Hematopoietic multipotent progenitor cell treated with erythropoietin and hydrocortisone succinate and interleukin-3 and kit ligand, for 8 days (in vitro differentiated cells): Measurements from ENCODE around the gene ZDHHC24.
A peak's percentile ranks its signal among the peaks of the same experiment; 100 is the strongest.
"Not testable (repeated sequence)": the region's sequence is repeated elsewhere in the genome, so short reads cannot be mapped to it uniquely, and the experiment has no call there.

Source experiments
- DNase-seq: peaks from one replicate; pipeline ENCODE4 v3.0.0-alpha.2; 2015

ZDHHC24 gene, protein sequence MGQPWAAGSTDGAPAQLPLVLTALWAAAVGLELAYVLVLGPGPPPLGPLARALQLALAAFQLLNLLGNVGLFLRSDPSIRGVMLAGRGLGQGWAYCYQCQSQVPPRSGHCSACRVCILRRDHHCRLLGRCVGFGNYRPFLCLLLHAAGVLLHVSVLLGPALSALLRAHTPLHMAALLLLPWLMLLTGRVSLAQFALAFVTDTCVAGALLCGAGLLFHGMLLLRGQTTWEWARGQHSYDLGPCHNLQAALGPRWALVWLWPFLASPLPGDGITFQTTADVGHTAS

GRCh38 chr11:66545701-66546367 is at the start of gene ZDHHC24:
ZDHHC24 (minus strand) TSS chr11:66546048; CDS start chr11:66546003, 45 bp downstream.
- peak; percentile 97 for DNase-seq

DNA sequence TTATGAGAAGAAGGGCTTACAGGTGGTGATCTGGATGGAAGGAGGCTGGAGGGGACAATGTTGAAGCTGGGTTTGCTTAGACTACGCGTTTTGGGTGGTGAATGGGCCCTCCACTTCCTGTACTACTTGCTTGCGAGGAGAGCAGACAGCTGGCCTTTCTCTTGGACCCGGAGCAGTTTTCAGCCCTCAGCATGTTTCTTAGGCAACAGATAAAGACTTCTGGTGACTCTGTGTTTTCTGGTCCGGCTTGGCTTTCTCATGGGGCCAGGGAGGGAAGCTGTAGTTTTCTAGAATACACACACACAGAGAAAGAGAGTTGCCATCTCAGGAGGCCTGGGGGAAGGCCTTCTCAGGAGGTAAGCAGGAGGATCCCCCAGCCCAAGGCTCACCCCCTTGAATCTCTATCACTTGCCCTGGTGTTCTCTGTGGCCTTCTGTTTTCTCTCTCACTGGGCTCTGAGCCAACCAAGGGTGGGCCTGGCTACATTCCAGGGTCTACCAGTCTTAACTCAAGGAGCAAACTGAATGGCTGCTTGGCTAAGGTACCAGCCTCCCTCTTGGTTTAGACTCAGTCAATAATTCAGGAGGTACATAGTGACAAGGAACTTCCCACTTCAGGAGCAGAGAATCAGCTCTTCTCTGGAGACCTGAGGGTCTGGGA is 49.5 kb upstream of the ZDHHC24 start:
- peak; percentile 91 for DNase-seq

- no peak for DNase-seq
These were observed 47.8 kb upstream of the ZDHHC24 start for GRCh38 chr11:66593650-66594049.

GRCh38 chr11:66593303-66593635 is 47.4 kb upstream of the ZDHHC24 start:
- no peak for DNase-seq

- DNase-seq = peak; percentile 96
These were observed 46.8 kb upstream of the ZDHHC24 start, which contains the start of the genes CCDC87 and CCS for GRCh38 chr11:66592457-66593302. CCDC87 (minus strand) TSS chr11:66593063; CDS start chr11:66593015, 48 bp downstream. CCS (plus strand) TSS chr11:66593185; CDS start chr11:66593262, 77 bp downstream.

DNA sequence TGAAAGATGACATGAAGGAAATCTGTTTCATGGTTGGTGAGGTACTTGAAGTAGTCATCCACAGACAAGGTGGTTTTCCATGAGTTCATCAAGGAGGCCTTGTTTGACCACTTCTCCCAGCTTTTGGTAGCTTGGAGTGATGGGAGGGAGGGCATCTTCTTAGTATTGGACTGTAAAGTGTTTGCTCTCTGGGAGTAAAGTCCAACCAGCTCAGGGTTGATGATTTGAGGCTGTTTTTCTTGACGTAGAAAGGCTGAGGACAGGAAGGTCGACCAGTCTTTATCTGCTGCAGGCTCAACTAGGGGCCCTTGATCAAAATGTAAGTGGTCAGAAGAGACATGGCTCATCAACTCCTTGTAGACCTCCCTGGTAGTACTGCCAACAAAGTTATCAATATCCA is 45.3 kb upstream of the ZDHHC24 start:
- DNase-seq = no peak

GRCh38 chr11:66589996-66590675 is 44.3 kb upstream of the ZDHHC24 start:
- no peak for DNase-seq

DNA sequence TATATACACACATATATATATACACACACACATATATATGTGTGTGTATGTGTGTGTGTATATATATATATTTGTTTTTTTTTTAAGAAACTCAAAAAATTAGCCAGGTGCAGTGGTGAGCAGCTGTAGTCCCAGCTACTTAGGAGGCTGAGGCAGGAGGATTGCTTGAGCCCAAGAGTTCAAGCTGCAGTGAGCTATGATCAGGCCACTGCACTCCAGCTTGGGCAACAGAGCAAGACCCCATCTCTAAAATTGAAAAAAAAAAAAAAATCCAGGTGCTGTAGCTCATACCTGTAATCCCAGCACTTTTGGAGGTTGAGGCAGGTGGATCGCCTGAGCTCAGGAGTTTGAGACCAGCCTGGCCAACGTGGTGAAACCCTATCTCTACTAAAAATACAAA is 43.5 kb upstream of the ZDHHC24 start:
- DNase-seq = not testable (repeated sequence)

GRCh38 chr11:66586136-66586535 is 40.3 kb upstream of the ZDHHC24 start:
- no peak for DNase-seq

GRCh38 chr11:66585447-66585846 is 39.6 kb upstream of the ZDHHC24 start:
- DNase-seq = not testable (repeated sequence)

DNA sequence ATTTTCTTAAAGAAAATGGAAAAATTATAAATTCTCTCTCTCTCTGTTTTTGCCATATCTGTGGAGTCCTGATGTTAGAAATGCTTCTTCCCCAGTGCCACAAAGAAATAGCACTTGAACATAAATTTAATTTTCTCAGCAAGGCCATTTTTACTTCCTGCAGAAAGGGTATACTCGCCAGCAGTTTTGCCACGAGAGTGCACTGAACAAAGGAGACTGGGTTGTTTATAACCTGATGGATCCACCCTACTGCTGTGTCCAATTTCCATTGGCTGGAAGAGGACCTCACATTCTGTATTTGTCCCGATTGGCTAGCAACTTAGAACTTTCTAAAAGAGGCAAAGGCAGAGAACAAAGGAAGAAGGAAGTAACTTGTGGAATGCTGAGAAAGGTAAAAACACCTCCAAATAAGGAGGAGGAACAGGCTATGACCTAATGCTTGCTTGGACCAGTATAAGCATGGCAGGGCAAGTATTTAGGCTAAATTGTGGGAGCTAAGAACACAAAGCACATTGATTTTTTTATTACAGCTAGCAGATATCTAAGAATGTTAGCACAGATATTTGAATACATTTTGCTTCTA is 36.8 kb upstream of the ZDHHC24 start:
- not testable (repeated sequence) for DNase-seq

DNA sequence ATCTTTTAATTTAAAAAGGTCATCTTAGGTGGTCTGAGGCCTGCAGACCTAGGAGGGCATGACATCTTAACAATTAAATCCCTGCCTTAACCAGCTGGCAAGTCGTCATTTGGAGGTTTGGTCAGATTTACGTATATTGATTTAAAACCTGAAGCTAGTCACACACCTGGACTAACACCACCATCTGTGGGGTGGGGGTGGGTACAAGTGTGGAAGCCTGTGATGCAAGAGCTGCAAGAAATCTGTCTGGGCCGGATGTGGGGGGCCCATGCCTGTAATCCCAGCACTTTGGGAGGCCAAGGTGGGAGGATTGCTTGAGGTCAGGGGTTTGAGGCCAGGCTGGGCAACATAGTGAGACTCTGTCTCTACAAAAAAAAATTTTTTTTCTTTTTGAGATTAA is 35.4 kb upstream of the ZDHHC24 start:
- DNase-seq = no peak

- DNase-seq = no peak
These were observed 35.0 kb upstream of the ZDHHC24 start for GRCh38 chr11:66580803-66581202.

DNA sequence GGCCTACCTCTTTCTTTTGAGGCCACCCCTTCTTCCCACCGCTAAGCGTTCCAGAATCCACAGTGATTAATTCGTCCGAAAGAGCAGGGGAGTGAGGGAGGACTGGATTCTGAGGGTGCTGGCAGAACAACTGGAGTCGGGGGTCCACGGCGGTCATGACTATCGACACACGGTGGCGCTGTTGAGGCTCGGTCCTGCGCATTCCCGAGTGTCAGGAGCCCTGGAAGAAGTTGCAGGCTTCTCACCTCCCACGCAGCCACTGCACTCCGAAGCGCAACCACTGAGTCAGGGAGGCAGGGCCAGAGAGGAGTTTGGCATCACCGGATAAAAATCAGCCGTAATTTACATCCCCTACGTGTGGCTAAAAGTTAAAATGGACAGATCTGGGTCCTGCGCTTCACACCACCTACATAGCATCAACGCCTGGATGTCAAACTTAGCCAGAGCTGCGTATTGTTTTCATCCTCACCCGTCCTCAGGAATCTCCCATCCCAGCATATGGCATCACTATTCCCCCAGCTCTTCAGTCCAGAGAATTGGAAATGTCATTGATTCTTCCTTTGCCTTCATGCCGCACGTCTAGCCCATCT is 33.3 kb upstream of the ZDHHC24 start:
- DNase-seq = peak; percentile 66

- DNase-seq = no peak
These were observed 25.0 kb upstream of the ZDHHC24 start for GRCh38 chr11:66570850-66571180.

DNA sequence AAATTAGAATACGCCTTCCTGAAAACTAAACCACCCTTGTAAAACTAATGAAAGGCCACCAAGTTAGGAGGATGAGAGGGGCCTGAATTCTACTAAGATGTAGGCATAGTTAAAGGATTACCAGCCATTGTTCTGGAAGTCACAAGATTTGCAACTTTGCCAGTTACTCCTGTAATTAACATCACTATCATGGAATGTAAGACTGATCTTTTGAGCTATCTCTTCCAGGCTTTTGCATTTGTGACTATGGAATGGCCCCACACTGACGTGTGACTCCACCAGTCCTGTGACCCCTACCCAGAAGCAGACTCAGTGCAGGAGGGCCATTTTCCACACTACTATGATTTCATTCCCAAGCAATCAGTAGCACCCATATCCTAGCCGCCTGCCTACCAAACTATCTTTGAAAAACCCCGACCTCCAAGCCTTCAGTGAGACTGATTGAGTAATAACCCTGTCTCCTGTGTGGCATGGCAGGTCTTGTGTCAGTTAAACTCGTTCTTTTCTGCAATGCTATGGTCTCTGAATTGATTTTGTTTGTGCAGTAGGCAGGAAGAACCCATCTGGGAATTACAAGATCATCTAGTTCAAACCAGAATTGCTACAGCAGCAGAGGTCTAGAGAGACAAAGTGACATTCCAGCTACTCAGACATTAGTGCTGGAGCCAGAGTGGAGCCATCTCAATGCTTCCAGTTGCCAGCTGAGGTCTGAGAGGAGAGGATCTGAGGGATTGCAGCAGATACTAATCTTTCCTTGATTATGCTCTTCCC is 24.4 kb upstream of the ZDHHC24 start:
- DNase-seq = no peak

DNA sequence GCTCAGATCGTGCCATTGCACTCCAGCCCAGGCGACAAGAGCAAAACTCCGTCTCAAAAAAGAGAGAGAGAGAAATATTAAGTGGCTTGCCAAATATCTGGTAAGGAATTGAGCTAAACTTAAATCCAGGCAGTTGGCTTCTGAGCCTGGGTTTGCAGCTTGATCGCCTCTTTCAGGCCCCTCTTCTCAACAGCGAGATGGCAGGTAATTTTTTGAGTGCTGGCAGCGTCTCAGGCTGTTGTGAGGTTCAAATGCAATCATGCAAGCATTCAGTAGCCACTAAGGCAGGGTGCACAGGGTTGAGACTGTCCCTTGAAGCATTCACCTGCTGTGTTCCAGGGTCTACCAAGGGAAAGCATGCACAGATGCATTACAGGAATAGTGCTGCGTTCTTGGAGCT is 23.2 kb upstream of the ZDHHC24 start:
- no peak for DNase-seq

DNA sequence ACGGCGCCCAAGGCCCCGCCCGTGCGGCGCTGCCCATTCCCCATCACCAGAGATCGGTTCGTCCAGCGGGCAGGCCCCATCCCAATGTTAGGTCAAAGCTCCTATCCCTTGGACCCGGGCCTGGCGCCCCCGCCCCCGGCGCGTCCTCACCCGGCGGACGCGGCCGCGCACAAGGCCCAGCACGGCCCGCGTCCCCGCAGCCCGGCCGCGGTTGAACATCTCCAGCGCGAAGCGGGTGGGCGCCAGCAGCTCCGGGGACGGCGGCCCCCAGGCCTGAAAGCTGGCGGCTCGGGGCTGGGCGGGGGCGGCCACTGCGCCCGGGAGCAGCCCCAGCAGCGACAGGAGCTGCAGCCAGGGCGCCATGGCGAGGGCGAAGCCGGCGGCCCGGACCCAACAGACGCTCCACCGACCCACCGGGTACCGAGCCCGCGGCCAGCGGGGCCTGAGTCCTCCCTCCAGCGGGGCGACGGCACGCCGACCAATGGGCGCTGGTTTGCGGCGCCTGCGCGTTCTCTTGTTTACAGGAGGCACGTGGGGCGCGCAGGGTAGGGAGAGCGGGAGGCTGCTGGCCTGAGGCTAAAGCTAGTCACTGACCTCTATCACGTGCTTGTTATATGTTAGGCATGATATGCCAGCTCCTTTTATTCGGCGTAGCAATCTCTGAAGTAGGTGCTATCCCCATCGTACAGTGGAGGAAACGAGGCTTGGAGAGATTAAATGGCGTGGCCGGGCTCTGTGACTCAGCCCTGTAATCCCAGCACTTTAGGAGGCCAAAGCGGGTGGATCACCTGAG is 22.5 kb upstream of the ZDHHC24 start, which contains the start of gene CTSF:
TSS of gene CTSF (minus strand) at position 483 of the 793 bp plus-strand sequence. CDS start at position 363, 120 bp downstream.
- peak; percentile 80 for DNase-seq

DNA sequence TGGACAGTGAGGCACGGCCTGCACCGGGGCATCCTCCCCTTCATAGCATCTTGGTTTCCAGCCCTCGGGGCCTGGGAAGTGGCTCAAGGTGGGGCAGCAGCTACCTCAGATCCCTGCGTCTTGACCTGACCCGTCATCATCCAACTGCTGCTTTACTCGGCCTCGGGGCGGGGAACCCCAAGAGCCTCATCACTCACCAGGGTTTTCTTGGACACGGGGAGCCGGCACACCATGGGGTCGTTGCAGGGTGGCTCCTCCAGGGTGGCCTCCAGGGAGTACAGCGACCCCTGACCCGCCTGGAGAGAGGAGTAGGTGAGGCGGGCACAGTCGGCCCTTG is 21.9 kb upstream of the ZDHHC24 start:
- DNase-seq = no peak

DNA sequence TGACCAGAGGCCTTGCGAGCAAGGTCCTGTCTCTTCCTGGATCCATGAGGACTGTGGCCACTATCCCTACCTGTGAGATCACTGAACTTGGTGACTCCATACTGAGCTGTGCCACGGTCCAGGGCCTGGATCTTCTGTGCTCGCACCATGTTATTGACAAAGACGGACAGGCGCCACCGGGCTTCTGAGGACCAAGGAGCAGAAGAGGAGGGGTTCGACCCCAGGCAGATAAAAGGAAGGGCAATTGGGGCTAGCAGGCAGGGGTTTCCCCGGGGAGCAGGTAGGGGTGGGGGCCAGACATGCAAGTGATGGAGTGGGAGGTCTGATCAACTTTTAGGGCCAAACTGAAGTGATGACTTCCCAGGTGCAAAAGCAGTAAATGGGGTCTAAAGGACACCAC is 20.4 kb upstream of the ZDHHC24 start:
- no peak for DNase-seq
